GM12878 (cell line): ENCODE measurements around the gene POLN. TPM values are rescaled to one million over a fixed set of nuclear protein-coding genes. Genes with fewer than 3 reads are reported as not detected.

ENCODE experiments used
- ATAC-seq: fragments of 200-7000 bp; cut with Tn5 transposase; 3 replicates; pipeline ENCODE4 v1.9.1; 2020; ENCODE audit warnings: mild to moderate bottlenecking, moderate library complexity
- BruUV-seq: library from RNA; stranded (reverse); fragments of 400-500 nt; replicated peaks from 2 replicates; lab custom pipeline; 2021; lab: Mats Ljungman, UMichigan
- CTCF ChIA-PET: fragments of 300-600 bp; sonication (Branson Sonifier 250); formaldehyde crosslinking; extraction: SDS; loops from one replicate; lab custom pipeline; 2021; ENCODE audit warnings: inconsistent platforms; lab: Yijun Ruan, JAX
- POLR2A ChIA-PET: fragments of 350-600 bp; formaldehyde crosslinking; extraction: SDS; loops from one replicate; lab custom pipeline; 2021; ENCODE audit warnings: inconsistent platforms; lab: Charles Lee
- RAD21 ChIA-PET: fragments of 300-600 bp; sonication (Branson Sonifier 250); formaldehyde crosslinking; loops from one replicate; lab custom pipeline; 2023; ENCODE audit warnings: antibody characterized with exemption; ENCODE audit not compliant: unreplicated experiment; lab: Charles Lee
- SMC1A ChIA-PET: fragments of 300-600 bp; sonication (Branson Sonifier 250); formaldehyde crosslinking; loops from one replicate; lab custom pipeline; 2023; ENCODE audit not compliant: unreplicated experiment, uncharacterized antibody; lab: Charles Lee
- DNase-seq: peaks from one replicate; pipeline ENCODE4 v3.0.0-alpha.2; 2011; ENCODE audit warnings: low read depth, low spot score
- FAIRE-seq: peaks from 3 replicates; lab custom pipeline; 2011; peaks lifted over from hg19 to GRCh38; lab: Jason Lieb, UNC
- H2AFZ ChIP-seq: 2 replicates; pipeline ENCODE4 v1.6.0; 2011; ENCODE audit warnings: low read depth, low read length, control low read depth; ENCODE audit not compliant: control insufficient read depth
- H3K27ac ChIP-seq: 2 replicates; pipeline ENCODE4 v1.5.1; 2011; ENCODE audit warnings: control low read depth; ENCODE audit not compliant: control insufficient read depth, insufficient read depth
- H3K27me3 ChIP-seq, 2 experiments: replicated peaks in 1 of 2; 2 replicates each; pipeline versions ENCODE4 v1.6.0 to v1.6.1; 2011; ENCODE audit warnings: low read length in 1 of 2; ENCODE audit not compliant: control insufficient read depth in 2 of 2, insufficient read depth in 2 of 2
- H3K36me3 ChIP-seq, 2 experiments: 2 replicates each; pipeline ENCODE4 v1.5.1; 2011; ENCODE audit warnings: low read length in 1 of 2; ENCODE audit not compliant: control insufficient read depth in 2 of 2, insufficient read depth in 2 of 2
- H3K4me1 ChIP-seq: 2 replicates; pipeline ENCODE4 v1.6.1; 2011; ENCODE audit warnings: mild to moderate bottlenecking, low read length, moderate library complexity, mixed read lengths; ENCODE audit not compliant: control insufficient read depth, insufficient read depth
- H3K4me2 ChIP-seq: 2 replicates; pipeline ENCODE4 v1.6.0; 2011; ENCODE audit warnings: control low read depth; ENCODE audit not compliant: control insufficient read depth, insufficient read depth
- H3K4me3 ChIP-seq: fragments of 200-600 bp; sonication (generic); 2 replicates; pipeline ENCODE4 v1.5.1; 2016
- H3K79me2 ChIP-seq: 2 replicates; pipeline ENCODE4 v1.6.0; 2011; ENCODE audit warnings: low read length; ENCODE audit not compliant: control insufficient read depth, insufficient read depth
- H3K9ac ChIP-seq: 2 replicates; pipeline ENCODE4 v1.8.0; 2011; ENCODE audit warnings: low read length, control low read depth, mixed read lengths; ENCODE audit not compliant: control insufficient read depth, insufficient read depth
- H3K9me3 ChIP-seq: replicated peaks from 3 replicates; pipeline ENCODE4 v1.5.1; 2011; ENCODE audit warnings: mild to moderate bottlenecking, low read length; ENCODE audit not compliant: control insufficient read depth, insufficient read depth
- H4K20me1 ChIP-seq: 2 replicates; pipeline ENCODE4 v1.6.0; 2011; ENCODE audit not compliant: control insufficient read depth, insufficient read depth
- CHD1 ChIP-seq: IDR thresholded peaks from 2 replicates; pipeline ENCODE4 v1.6.1; 2012; ENCODE audit warnings: low read depth, low read length, improper control_type of control experiment
- E2F8 ChIP-seq: fragments of 450-650 bp; IDR thresholded peaks from 2 replicates; pipeline ENCODE4 v1.6.1; 2018; ENCODE audit warnings: mild to moderate bottlenecking, low read depth, moderate library complexity; ENCODE audit not compliant: partially characterized antibody
- E4F1 ChIP-seq: fragments of 450-650 bp; IDR thresholded peaks from 2 replicates; pipeline ENCODE4 v1.6.1; 2018; ENCODE audit warnings: borderline replicate concordance, mild to moderate bottlenecking; ENCODE audit not compliant: partially characterized antibody
- EP300 ChIP-seq, 2 experiments: fragments of 150-350 bp in 1 of 2; IDR thresholded peaks; 2 replicates each; pipeline ENCODE4 v1.6.1; 2011 to 2012; ENCODE audit warnings: low read depth in 2 of 2, low read length in 2 of 2, borderline replicate concordance in 1 of 2, improper control_type of control experiment in 1 of 2, inconsistent platforms in 1 of 2; ENCODE audit not compliant: control insufficient read depth in 1 of 2
- IRF4 ChIP-seq: IDR thresholded peaks from 2 replicates; pipeline ENCODE4 v1.6.1; 2011; ENCODE audit warnings: low read depth, low read length
- KAT2A ChIP-seq: conservative IDR thresholded peaks from 2 replicates; pipeline ENCODE4 v1.6.1; 2011; ENCODE audit warnings: low read depth, low read length; ENCODE audit not compliant: control insufficient read depth
- KDM1A ChIP-seq: fragments of 200-600 bp; sonication (generic); IDR thresholded peaks from 2 replicates; pipeline ENCODE4 v1.6.1; 2016; ENCODE audit warnings: borderline replicate concordance
- MXI1 ChIP-seq: fragments of 150-350 bp; IDR thresholded peaks from 2 replicates; pipeline ENCODE4 v1.6.1; 2011; ENCODE audit warnings: low read depth, mild to moderate bottlenecking, inconsistent platforms, low read length, improper control_type of control experiment
- NFYA ChIP-seq: IDR thresholded peaks from 2 replicates; pipeline ENCODE4 v1.6.1; 2011; ENCODE audit warnings: low read depth, mild to moderate bottlenecking, low read length, improper control_type of control experiment, borderline replicate concordance
- PAX5 ChIP-seq: IDR thresholded peaks from 2 replicates; pipeline ENCODE4 v1.6.1; 2011; ENCODE audit warnings: low read depth, low read length, borderline replicate concordance
- TAF1 ChIP-seq: IDR thresholded peaks from 2 replicates; pipeline ENCODE4 v1.6.1; 2011; ENCODE audit warnings: mild to moderate bottlenecking, low read depth, low read length, borderline replicate concordance
- WGBS: methylation state at CpG from one replicate; pipeline ENCODE4 v1.1.6; 2016; ENCODE audit warnings: low lambda C conversion rate; ENCODE audit not compliant: insufficient replicate concordance, insufficient coverage; ENCODE audit errors: missing lambda C conversion rate; 5-methylcytosine and 5-hydroxymethylcytosine counted together
- in situ Hi-C: fragments of 300-500 bp; cut with MboI; formaldehyde crosslinking; loops from 9 replicates; pipeline ENCODE4 v1.14.3; 2018; ENCODE audit warnings: mixed read lengths
- intact Hi-C: fragments of 100-400 bp; cut with micrococcal nuclease; formaldehyde crosslinking; loops from one replicate; pipeline ENCODE4 v1.14.2; 2022; ENCODE audit not compliant: unreplicated experiment
- polyA plus RNA-seq, 11 experiments: library from polyadenylated mRNA; depleted of rRNA in 4 of 11; unstranded in 6 of 11; stranded (reverse) in 5 of 11; fragments of >200 nt; fragmentation: Nextera tagmentation in 4 of 11; fragmentation: Illumina TruSeq in 1 of 11; extraction: Ambion mirVana in 4 of 11; extraction: Trizol in 1 of 11; gene quantifications; 1 replicate in 1 of 11; 2 replicates in 10 of 11; pipeline versions ENCODE4 v1.2.1 to v1.2.3, GENCODE V29; 2011 to 2016; ENCODE audit warnings: inconsistent platforms in 2 of 11, missing spikeins in 2 of 11, low read depth in 1 of 11
- total RNA-seq, 4 experiments: library from RNA; depleted of rRNA in 3 of 4; stranded (reverse); fragments of >200 nt in 3 of 4; fragmentation: Illumina TruSeq in 1 of 4; extraction: Trizol in 1 of 4; gene quantifications; 2 replicates each; pipeline versions ENCODE4 v1.2.1 to v1.2.3, GENCODE V29; 2013 to 2021

The POLN gene
- total and polyA plus RNA-seq, 10 of the 15 experiments (the other 5 are each of a cell fraction or from before 2014, with no cell fraction given) = 0.09 to 2.0 (median 0.95) TPM; not detected in 1

DNA sequence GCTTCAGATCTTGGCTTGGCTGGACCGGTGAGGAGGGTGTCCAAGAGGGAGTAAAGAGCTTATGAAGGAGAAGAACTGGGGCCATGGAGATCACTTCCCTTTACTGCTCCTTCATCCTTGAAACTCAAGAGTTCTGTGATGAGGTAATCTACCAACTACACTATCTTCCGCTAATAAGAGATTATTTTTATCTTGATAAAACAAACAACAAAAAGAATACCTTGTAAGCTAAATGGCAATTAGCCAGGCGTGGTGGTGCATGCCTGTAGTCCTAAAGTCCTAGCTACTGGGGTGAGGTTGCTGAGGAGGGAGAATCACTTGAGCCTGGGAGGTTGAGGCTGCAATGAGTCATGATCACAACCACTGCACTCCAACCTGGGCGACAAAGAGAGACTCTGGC, 47.4 kb downstream of the POLN start:
- Histone ChIP-seq H3K4me2 (no peak overlapping the region), H3K9ac (no peak overlapping the region), H3K36me3 (no peaks in the 10 kb centered on the region), H3K27ac (no peak overlapping the region), H3K4me3 (no peak overlapping the region), H3K9me3 (no peaks in the 10 kb centered on the region), H3K4me1 (no peaks in the 10 kb centered on the region), H3K79me2 (no peaks in the 10 kb centered on the region), H2AFZ (no peak overlapping the region), H4K20me1 (no peaks in the 10 kb centered on the region), H3K27me3 (no peaks in the 10 kb centered on the region)
- no peak for DNase-seq
- no peak for TF ChIP-seq TAF1
- TF ChIP-seq KAT2A = no peak
- no peak for TF ChIP-seq NFYA
- TF ChIP-seq CHD1 = no peak
- no peak for TF ChIP-seq EP300 (IDR thresholded peaks at IDR 0.05; ENCODE audit: borderline replicate concordance in 1 of 2, control insufficient read depth in 1 of 2, low read depth in 2 of 2, low read length in 2 of 2)
- TF ChIP-seq E2F8 = no peak
- TF ChIP-seq PAX5 = no peak
- no peak for TF ChIP-seq MXI1
- TF ChIP-seq KDM1A = no peak
- no peak for TF ChIP-seq IRF4
- no peak for TF ChIP-seq E4F1
- no peak for FAIRE-seq
- RAD21 ChIA-PET = no interaction called here
- CTCF ChIA-PET = no interaction called here
- POLR2A ChIA-PET = no interaction called here
- 57% methylated on average over 4 of the region's 4 CpGs for WGBS
- no peak for ATAC-seq
- intact Hi-C loops = no loop called here
- in situ Hi-C loops = no loop called here
- no TSS peak for BruUV-seq
- SMC1A ChIA-PET = interaction anchor here (1.2 kb wide), 2 partner anchors 29 to 107 kb away, joined by 3 read pairs; no protein-coding TSS in a partner anchor
